GM06990 (cell line): Measurements from ENCODE around the gene CMSS1.

Experiments
- DNase-seq: peaks from one replicate; pipeline ENCODE4 v3.0.0-alpha.2; 2011; ENCODE audit not compliant: insufficient read length; ENCODE audit errors: extremely low read depth
- H3K27me3 ChIP-seq: replicated peaks from 2 replicates; pipeline ENCODE4 v1.6.0; 2011; ENCODE audit warnings: low read length; ENCODE audit not compliant: control insufficient read depth, insufficient read depth
- H3K36me3 ChIP-seq: 2 replicates; pipeline ENCODE4 v1.5.1; 2011; ENCODE audit warnings: low read length; ENCODE audit not compliant: control insufficient read depth, insufficient read depth
- H3K4me3 ChIP-seq: replicated peaks from 2 replicates; pipeline ENCODE4 v1.5.1; 2011; ENCODE audit warnings: low read depth, mild to moderate bottlenecking, control low read depth, low read length
- CTCF ChIP-seq: IDR thresholded peaks from 2 replicates; pipeline ENCODE4 v1.5.1; 2011; ENCODE audit warnings: low read length, control low read depth, mild to moderate bottlenecking, inconsistent platforms; ENCODE audit not compliant: insufficient read depth, poor library complexity, severe bottlenecking

CMSS1 gene

DNA sequence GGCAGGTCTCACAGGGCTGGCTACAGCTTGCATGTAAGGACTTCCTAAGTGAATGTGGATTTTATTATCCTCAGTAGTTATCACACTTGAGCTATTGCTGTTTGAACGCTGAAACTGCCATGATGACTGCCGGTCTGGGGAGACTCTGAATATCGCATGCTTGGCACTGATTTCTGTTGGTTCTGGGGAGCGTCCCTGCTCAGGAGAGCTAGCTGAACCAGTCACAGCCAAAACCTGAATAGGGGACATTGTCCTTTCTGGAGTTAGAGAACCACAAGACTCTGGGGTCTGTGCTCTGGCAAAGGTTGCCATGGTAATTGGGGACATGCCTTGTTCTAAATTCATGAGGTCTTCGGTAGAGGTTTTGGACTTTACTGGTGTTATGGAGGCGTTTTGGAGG lies 30.8 kb downstream of the CMSS1 start:
- Histone ChIP-seq H3K36me3 (no peaks in the 10 kb centered on the region), H3K4me3 (no peak overlapping the region), H3K27me3 (no peaks in the 10 kb centered on the region)
- no peak for TF ChIP-seq CTCF
- no peak for DNase-seq

GRCh38 chr3:99850608-99851007 lies 32.9 kb downstream of the CMSS1 start:
- Histone ChIP-seq H3K36me3 (no peaks in the 10 kb centered on the region), H3K27me3 (no peaks in the 10 kb centered on the region), H3K4me3 (no peak overlapping the region)
- DNase-seq: no peak
- TF ChIP-seq CTCF: no peak

GRCh38 chr3:99851955-99852354 lies 34.3 kb downstream of the CMSS1 start:
- no peak for TF ChIP-seq CTCF
- Histone ChIP-seq H3K4me3 (no peak overlapping the region), H3K27me3 (no peaks in the 10 kb centered on the region), H3K36me3 (no peaks in the 10 kb centered on the region)
- no peak for DNase-seq

- TF ChIP-seq CTCF: no peak
- DNase-seq: no peak
- no peak overlapping the region for H3K4me3 ChIP-seq
- H3K27me3 ChIP-seq: no peaks in the 10 kb centered on the region
- H3K36me3 ChIP-seq: no peaks in the 10 kb centered on the region
These were observed 35.2 kb downstream of the CMSS1 start for GRCh38 chr3:99852851-99853250.

GRCh38 chr3:99854756-99855298 lies 37.2 kb downstream of the CMSS1 start:
- Histone ChIP-seq H3K4me3 (no peak overlapping the region), H3K27me3 (no peaks in the 10 kb centered on the region), H3K36me3 (no peaks in the 10 kb centered on the region)
- no peak for DNase-seq
- TF ChIP-seq CTCF: no peak

GRCh38 chr3:99855900-99856299 lies 38.2 kb downstream of the CMSS1 start:
- no peak for TF ChIP-seq CTCF
- Histone ChIP-seq H3K27me3 (no peaks in the 10 kb centered on the region), H3K4me3 (no peak overlapping the region), H3K36me3 (no peaks in the 10 kb centered on the region)
- DNase-seq: no peak
